DOHH2 (cell line): ENCODE data around the gene PYGB.

Experiments
- H3F3A ChIP-seq: fragments of 200-600 bp; sonication (generic), shearing (Covaris generic); 2 replicates; pipeline ENCODE4 v1.6.0; 2016; ENCODE audit warnings: antibody characterized with exemption, mild to moderate bottlenecking; ENCODE audit not compliant: control insufficient read depth, insufficient read depth
- H3K27ac ChIP-seq: fragments of 200-600 bp; sonication (generic); 2 replicates; pipeline ENCODE4 v1.5.1; 2014; ENCODE audit warnings: low read depth, mild to moderate bottlenecking, low read length, moderate library complexity
- H3K27me3 ChIP-seq: fragments of 200-600 bp; sonication (generic); 2 replicates; pipeline ENCODE4 v1.6.1; 2014; ENCODE audit warnings: mild to moderate bottlenecking, low read length, mixed read lengths; ENCODE audit not compliant: control insufficient read depth
- H3K36me3 ChIP-seq: fragments of 200-600 bp; sonication (generic); 2 replicates; pipeline ENCODE4 v1.6.1; 2014; ENCODE audit warnings: mild to moderate bottlenecking, low read length, moderate library complexity, mixed read lengths; ENCODE audit not compliant: control insufficient read depth
- H3K4me1 ChIP-seq: fragments of 200-600 bp; sonication (generic); 2 replicates; pipeline ENCODE4 v1.6.1; 2014; ENCODE audit warnings: mild to moderate bottlenecking, low read length, mixed read lengths; ENCODE audit not compliant: control insufficient read depth
- H3K4me2 ChIP-seq: fragments of 200-600 bp; sonication (generic); 2 replicates; pipeline ENCODE4 v1.6.0; 2014; ENCODE audit warnings: mild to moderate bottlenecking, low read length, moderate library complexity
- H3K4me3 ChIP-seq: fragments of 200-600 bp; sonication (generic); 2 replicates; pipeline ENCODE4 v1.5.1; 2014; ENCODE audit warnings: mild to moderate bottlenecking, low read length, mixed read lengths
- H3K79me2 ChIP-seq: fragments of 200-600 bp; sonication (generic); 2 replicates; pipeline ENCODE4 v1.6.1; 2014; ENCODE audit warnings: mild to moderate bottlenecking, low read length, mixed read lengths; ENCODE audit not compliant: control insufficient read depth
- H3K9me2 ChIP-seq: fragments of 200-600 bp; sonication (generic); replicated peaks from 2 replicates; pipeline ENCODE4 v1.6.1; 2014; ENCODE audit warnings: mild to moderate bottlenecking, low read length, mixed read lengths; ENCODE audit not compliant: control insufficient read depth
- H3K9me3 ChIP-seq: fragments of 200-600 bp; sonication (generic); 2 replicates; pipeline ENCODE4 v1.6.1; 2014; ENCODE audit warnings: antibody characterized with exemption, low read length, mixed read lengths; ENCODE audit not compliant: control insufficient read depth, insufficient read depth
- H4K20me1 ChIP-seq: fragments of 200-600 bp; sonication (generic); 2 replicates; pipeline ENCODE4 v1.6.0; 2014; ENCODE audit warnings: low read depth, mild to moderate bottlenecking, antibody characterized with exemption, low read length, moderate library complexity; ENCODE audit not compliant: control insufficient read depth, insufficient read depth
- CTCF ChIP-seq: fragments of 200-600 bp; sonication (generic); IDR thresholded peaks from one replicate; pipeline ENCODE4 v1.5.1; 2014; ENCODE audit warnings: antibody characterized with exemption, mild to moderate bottlenecking, low read depth, low read length; ENCODE audit not compliant: poor library complexity, severe bottlenecking
- EZH2phosphoT487 ChIP-seq: fragments of 200-600 bp; sonication (generic); IDR thresholded peaks from 2 replicates; pipeline ENCODE4 v1.6.1; 2017; ENCODE audit warnings: borderline replicate concordance, mild to moderate bottlenecking, antibody characterized with exemption, low read length, moderate library complexity, mixed read lengths

PYGB gene

GRCh38 chr20:25247518-25247955, 348 bp upstream of the PYGB start:
- H3K4me1 ChIP-seq: peaks cover 38% of the 10 kb centered on the region
- peaks cover 12% of the 10 kb centered on the region for H3K27me3 ChIP-seq
- no peaks in the 10 kb centered on the region for H3K9me2 ChIP-seq
- peaks cover 9% of the 10 kb centered on the region; the same call in 1 of the 2 replicates for H4K20me1 ChIP-seq
- H3K27ac ChIP-seq: no peak overlapping the region
- 0 out of 2 replicates have a peak, but pooled peaks cover 5% of the 10 kb centered on the region for H3F3A ChIP-seq
- no peaks in the 10 kb centered on the region for H3K9me3 ChIP-seq
- H3K4me2 ChIP-seq: peak overlapping the region; percentile 72
- peaks cover 44% of the 10 kb centered on the region for H3K79me2 ChIP-seq
- H3K4me3 ChIP-seq: peak overlapping the region; percentile 94
- TF ChIP-seq CTCF (no peak), EZH2phosphoT487 (no peak)
- H3K36me3 ChIP-seq: no peaks in the 10 kb centered on the region

GRCh38 chr20:25248786-25249172, 894 bp downstream of the PYGB start:
- no peaks in the 10 kb centered on the region for H3K36me3 ChIP-seq
- TF ChIP-seq CTCF: no peak
- no peak for TF ChIP-seq EZH2phosphoT487
- no peak overlapping the region for H3K27ac ChIP-seq
- peak overlapping the region; percentile 72 for H3K4me2 ChIP-seq
- H3K9me3 ChIP-seq: no peaks in the 10 kb centered on the region
- peaks cover 12% of the 10 kb centered on the region; the same call in 1 of the 2 replicates for H4K20me1 ChIP-seq
- H3K79me2 ChIP-seq: peaks cover 51% of the 10 kb centered on the region
- H3K4me1 ChIP-seq: peaks cover 38% of the 10 kb centered on the region
- 0 out of 2 replicates have a peak, but pooled peaks cover 7% of the 10 kb centered on the region for H3K27me3 ChIP-seq
- H3F3A ChIP-seq: 0 out of 2 replicates have a peak, but pooled peaks cover 5% of the 10 kb centered on the region
- peak overlapping the region; percentile 94 for H3K4me3 ChIP-seq
- H3K9me2 ChIP-seq: no peaks in the 10 kb centered on the region

- no peaks in the 10 kb centered on the region for H3K9me2 ChIP-seq
- H3K36me3 ChIP-seq: no peaks in the 10 kb centered on the region
- peak overlapping the region; percentile 94 for H3K4me3 ChIP-seq
- H3K4me2 ChIP-seq: peak overlapping the region; percentile 72
- no peak for TF ChIP-seq EZH2phosphoT487
- TF ChIP-seq CTCF: no peak
- no peaks in the 10 kb centered on the region for H3K9me3 ChIP-seq
- H3K79me2 ChIP-seq: peaks cover 52% of the 10 kb centered on the region
- 0 out of 2 replicates have a peak, but pooled peaks cover 6% of the 10 kb centered on the region for H3K27me3 ChIP-seq
- H3K27ac ChIP-seq: no peak overlapping the region
- 0 out of 2 replicates have a peak, but pooled peaks cover 5% of the 10 kb centered on the region for H3F3A ChIP-seq
- H3K4me1 ChIP-seq: peaks cover 38% of the 10 kb centered on the region
- peaks cover 12% of the 10 kb centered on the region; the same call in 1 of the 2 replicates for H4K20me1 ChIP-seq
Measured at GRCh38 chr20:25249198-25249931, 1.5 kb downstream of the PYGB start.
